ENCODE measurements around the gene TMEM240.
"Not testable (repeated sequence)": the region's sequence is repeated elsewhere in the genome, so short reads cannot be mapped to it uniquely, and the experiment has no call there.

The TMEM240 gene

GRCh38 chr1:1540090-1540817 lies at the start of gene TMEM240:
TSS of gene TMEM240 (minus strand) at chr1:1540624. CDS start at chr1:1540346, 278 bp downstream.
- peak; percentile 25 for DNase-seq

DNA sequence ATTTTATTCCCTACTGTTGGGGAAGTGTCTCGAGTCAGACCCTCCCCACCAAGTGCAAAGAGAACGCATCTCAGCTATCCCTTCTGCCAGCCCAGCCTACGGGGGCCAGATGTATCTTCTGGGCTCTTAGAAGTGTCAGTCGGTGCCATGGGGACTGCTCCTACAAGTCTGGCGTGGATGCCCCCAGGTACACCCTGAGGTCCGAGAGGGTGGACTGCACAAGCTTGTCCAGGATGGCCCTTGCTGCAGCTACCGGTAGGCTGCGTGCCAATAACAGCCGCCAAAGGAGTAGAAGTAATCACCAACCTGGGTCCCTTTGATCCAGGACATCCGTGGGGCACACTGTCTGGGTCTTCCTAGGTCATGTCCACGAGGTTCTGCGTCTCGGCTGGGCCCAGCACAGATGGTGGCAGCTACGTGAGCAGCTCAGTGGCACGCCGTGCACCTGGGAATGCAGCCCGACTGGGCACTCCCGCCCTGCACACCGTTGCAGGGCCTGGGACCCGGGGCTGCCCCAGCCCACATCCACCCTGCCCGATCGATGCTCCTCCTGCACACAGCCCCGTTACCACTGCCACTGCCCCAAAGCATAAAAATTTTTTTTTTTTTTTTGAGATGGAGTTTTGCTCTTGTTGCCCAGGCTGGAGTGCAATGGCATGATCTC lies 43.1 kb upstream of the TMEM240 start:
- no peak for DNase-seq

DNA sequence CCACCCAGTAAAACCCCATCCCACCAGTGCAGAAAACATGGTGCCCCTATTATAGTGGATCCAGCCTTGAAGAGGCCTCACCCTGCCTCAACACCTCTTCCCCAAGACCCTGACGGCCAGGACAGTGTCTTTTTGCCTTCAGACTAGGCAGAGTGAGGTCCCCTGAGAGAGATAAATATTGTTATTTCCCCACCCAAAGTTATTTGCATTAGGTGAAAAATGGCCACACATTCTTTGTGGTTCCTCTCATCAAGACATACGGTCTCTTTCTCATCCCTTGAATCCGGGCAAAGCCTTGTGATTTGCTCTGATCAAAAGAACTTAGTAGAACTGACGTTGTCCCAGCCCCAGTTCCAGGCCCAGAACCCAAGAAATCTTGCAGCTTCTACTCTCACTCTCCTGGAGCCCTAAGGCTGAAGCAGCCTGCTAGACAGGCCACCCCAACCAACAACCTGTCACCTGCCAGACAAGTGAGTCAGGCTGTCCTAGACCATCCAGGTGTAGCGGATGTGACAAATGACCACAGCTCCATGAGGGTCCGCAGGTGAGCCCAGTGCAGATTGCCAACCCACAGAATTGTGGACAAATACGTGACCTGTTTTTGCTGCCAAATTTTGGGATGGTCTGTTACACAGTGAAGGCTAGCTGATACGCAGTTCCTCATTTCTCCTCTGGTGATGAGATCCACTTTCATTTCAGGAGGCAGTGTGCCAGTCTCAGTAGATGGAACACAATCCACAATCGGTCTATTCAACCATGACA lies 42.3 kb upstream of the TMEM240 start:
- no peak for DNase-seq

DNA sequence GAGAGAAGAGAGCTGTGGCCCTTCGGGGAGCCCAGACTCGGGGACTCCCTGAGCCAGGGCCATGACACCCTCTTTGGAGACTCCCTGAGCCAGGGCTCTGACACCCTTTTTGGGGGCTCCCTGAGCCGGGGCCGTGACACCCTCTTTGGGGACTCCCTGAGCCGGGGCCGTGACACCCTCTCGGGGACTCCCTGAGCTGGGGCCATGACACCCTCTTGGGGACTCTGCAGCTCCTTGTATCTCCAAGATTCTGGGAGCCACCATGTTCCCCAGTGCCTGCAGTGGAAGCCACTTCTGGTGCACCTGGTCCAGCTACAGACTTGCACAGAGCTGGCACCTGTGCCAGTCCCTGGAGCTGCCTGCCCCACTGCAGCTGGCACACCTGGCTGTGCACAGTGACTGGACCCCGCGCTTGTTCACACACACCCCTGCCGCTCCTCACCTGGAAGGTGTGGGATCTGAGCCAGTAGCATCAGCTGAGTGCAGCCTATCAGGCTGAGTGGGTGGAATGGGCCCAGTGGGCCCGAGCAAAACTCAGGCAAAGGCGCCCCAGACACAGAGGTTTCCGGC lies 38.0 kb upstream of the TMEM240 start:
- no peak for DNase-seq

DNA sequence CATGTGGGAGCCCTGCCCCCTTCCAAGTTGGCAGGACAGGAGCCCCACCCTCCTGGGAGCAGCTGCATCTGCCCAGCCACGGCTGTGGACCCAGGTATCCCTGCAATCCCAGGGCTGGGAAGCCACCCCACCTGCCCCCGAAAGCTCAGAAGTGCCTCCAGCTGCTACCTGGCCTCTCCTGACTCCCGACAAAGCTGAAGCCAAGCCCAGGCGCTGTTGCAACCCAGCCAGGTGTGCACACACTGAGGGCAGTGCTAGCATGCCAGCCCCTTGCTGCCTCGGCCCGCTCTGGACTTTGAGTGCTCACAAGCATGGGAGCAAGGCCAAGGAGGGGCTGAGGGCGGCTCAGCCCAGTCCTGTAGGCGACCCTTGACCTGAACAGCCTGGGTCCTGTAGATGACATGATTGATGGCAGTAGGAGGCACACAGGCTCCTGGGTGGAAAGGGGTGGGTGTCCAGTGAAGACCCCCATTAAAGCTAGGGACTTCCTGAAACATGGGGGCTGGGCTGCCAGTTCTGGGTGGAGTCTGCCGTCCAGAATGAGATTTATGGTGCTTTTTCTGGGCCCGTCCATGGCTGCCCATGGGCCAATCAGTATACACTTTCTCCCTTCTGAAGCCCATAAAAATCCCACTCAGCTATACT lies 37.1 kb upstream of the TMEM240 start:
- no peak for DNase-seq

GRCh38 chr1:1574721-1575537 lies 34.5 kb upstream of the TMEM240 start, which contains the start of gene SSU72:
TSS of gene SSU72 (minus strand) at chr1:1574863. CDS start at chr1:1574557, 306 bp downstream.
- peak; percentile 73 for DNase-seq

DNA sequence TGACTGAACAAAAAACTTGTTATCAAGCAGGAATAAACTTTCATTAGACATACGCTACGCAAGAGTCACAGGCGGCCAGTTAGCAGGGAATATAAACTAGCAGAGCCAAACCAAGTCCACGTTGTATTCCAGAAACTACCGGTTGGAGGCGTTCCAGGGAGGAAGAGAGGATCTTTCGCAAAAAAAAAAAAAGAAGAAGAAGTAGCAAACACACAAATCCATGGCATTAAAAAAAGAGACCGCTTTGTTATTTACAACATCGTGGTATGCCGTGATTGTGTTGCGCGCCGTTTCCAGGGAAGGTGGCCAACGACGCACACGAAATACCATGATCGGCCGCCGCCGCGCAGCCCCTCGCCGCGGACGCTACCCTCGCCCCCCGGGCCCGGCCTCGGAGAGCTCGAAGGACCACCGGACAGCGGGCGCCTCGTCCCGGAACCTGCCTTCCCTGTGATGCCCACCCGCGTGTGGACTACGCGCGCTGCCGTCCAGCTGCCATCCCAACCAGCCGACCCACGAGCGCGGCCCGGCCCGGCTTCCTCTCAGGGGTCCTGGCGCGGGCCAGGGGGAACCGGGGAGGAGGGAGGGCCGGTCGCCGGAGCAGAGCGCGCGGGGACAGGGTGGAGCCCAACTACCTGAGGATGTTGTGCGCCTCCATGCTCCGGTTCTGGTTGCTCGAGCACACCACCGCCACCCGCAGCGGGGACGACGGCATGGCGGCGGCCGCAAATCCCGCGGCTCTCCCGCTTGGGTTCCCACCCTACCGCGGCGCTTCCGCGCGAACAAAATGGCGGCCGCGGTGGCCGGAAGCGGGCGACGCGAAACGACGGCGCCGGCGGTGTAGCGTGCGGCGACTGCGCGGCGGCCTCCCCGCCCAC lies 33.7 kb upstream of the TMEM240 start:
- DNase-seq = peak; percentile 45

DNA sequence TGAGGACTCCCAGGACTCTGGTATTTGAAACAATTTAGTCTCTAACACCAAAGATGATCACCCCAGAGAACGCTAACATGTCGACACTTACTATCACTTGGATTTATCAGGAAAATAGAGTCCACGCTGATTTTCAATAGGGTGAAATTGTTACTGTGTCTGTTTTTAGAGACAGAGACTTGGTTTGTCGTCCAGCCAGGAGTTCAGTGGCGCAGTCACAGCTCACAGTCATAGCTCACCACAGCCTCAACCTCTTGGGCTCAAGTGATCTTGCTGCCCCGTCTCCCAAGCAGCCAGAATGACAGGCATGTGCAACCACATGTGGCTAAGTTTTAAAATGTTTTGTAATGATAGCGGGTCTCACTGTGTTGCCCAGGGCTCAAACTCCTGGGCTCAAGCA lies 28.9 kb upstream of the TMEM240 start:
- DNase-seq = no peak

- no peak for DNase-seq
These were observed 27.5 kb upstream of the TMEM240 start for GRCh38 chr1:1567891-1568291.

GRCh38 chr1:1567152-1567875 lies 26.9 kb upstream of the TMEM240 start:
- DNase-seq = no peak

DNA sequence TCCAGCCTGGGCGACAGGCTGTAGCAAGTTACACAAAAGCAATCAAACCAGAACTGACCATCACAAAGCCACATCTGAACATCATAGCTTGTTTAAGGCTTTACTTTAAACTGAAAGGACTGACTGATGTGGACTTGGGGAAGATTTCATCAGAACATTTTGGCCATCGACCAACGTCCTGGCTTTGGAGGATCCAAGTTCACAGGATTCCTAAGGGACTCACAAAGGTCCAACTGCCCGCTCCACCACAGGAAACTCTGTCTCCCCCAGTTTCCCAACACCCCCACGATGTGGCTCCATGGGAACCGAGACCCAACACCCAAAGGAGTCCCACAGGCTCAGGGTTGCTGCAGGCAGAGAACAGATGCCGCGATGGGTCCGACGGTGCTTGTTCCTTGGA lies 24.9 kb upstream of the TMEM240 start:
- DNase-seq = no peak

DNA sequence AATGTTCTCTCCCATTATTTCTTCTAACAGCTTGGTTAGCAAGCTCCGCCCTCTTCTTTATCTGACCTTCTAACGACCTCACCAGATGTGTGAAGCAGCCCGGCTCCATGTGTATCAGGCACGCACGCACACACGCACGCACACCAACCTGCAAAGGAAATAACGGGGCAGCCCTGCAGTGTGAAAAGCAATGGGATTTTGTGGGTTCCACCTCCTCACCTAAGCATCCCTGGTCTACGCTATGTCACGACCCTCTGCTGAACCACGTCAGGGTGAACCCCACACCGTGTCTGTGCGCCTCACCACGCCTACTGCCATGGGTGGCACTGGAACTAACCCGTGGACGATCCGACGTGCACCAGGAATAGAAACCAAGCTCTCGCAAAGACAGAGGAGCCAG lies 23.8 kb upstream of the TMEM240 start:
- no peak for DNase-seq

GRCh38 chr1:1563688-1564087 lies 23.3 kb upstream of the TMEM240 start:
- DNase-seq = no peak

DNA sequence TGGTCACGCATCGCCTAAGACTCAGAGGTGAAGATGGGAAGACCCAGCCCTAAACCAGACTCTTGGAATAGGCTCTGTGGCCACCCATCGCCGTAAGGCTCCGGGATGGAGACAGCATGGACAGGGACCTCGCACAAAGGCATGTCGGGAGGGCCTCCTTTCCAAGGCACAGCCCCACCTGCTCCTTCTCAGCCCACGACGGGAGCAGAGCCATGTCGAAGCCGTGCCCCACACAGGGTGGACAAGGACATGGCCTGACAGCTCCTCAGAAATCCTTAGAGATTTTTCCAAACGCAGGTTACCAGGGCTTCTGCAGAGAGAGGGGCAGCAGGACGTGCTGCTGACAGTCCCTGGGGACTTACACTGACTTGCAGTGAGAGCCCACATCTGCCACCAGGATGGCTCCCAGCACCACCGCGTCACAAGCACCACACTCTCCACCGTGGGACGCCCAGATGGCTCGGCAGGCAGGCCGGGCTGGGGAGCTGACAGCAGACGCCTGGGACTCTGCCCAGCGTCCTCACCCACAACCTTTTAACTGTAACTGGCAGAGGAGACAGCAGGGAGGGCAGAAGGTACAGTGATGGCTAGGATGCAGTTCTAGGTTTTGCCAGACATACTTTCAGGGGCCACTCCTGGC lies 22.3 kb upstream of the TMEM240 start:
- DNase-seq = no peak

DNA sequence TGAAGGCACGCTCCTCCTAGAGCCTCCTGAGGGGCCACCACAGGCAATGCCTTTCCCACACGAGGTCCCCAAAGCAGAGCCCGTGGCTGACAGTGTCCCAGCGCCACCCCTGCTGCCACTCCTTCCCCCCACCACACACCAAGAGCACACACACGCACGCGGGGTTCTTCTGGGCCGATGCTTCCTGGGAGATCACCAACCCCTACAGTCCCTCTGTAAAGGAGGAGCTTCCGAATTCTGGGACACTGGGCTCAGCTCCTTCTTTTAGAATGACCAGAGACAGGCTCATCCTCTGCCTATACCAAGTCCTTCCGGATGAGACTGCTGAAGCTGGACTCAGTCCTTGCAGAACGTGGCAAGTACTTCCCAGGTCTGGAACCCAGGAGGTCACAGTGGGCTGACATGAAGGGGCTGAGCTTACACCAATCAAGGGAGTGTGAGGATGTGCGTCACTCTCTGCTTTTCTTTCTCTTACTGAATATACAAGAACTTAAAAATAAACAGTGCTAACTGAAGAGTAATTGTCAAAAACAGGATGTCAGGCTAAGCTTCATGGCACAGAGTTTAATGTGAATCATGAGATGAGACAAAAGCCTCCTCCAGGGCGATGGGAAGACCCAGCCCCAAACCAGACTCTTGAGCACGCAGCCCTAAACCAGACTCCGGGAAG lies 21.5 kb upstream of the TMEM240 start:
- DNase-seq = no peak

- DNase-seq = no peak
These were observed 19.8 kb upstream of the TMEM240 start for GRCh38 chr1:1560178-1560577.

GRCh38 chr1:1559066-1559465 lies 18.6 kb upstream of the TMEM240 start:
- DNase-seq = no peak

DNA sequence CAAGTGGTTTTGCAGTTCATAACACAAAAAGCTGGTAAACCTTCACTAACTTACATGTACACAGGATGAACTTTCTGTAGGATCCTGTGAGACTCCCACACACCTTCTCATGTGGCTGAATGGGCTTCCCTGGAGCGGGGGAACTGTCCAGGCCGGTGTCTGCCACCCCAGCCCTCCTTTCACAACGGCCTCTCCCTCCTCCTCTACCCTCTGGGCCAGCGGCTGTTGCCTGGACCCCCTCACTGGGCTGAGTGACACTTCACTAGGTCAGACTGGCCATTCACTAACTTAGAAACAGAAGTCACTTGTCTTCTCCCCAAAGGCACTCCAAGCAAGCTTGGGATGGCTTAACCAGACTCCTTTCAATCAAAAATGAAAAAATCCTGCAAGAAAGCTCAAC lies 18.2 kb upstream of the TMEM240 start:
- DNase-seq = no peak

DNA sequence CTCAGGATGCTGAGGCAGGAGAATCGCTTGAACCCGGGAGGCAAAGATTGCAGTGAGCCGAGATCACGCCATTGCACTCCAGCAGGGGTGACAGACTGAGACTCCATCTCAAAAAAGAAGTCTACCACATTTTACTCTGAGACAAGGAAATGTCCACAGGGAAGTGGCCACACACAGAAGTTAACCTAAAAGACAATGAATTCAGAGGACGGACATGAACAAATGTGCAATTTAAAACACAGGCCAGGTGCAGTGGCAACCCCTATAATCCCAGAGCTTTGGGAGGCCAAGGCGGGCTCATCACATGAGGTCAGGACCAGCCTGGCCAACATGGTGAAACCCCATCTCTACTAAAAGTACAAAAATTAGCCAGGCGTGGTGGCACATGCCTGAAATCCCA lies 17.3 kb upstream of the TMEM240 start:
- DNase-seq = not testable (repeated sequence)

Measured in DMS79 (cell line).